ENCODE data around the gene SIX6.

GRCh38 chr14:60502541-60502940, 6.4 kb upstream of the SIX6 start:
- TF ChIP-seq CTCF (IDR thresholded peaks at IDR 0.05) (no peak), POLR2A (IDR thresholded peaks at IDR 0.05) (no peak)
